ENCODE results near the gene SLC16A2.

The SLC16A2 gene

DNA sequence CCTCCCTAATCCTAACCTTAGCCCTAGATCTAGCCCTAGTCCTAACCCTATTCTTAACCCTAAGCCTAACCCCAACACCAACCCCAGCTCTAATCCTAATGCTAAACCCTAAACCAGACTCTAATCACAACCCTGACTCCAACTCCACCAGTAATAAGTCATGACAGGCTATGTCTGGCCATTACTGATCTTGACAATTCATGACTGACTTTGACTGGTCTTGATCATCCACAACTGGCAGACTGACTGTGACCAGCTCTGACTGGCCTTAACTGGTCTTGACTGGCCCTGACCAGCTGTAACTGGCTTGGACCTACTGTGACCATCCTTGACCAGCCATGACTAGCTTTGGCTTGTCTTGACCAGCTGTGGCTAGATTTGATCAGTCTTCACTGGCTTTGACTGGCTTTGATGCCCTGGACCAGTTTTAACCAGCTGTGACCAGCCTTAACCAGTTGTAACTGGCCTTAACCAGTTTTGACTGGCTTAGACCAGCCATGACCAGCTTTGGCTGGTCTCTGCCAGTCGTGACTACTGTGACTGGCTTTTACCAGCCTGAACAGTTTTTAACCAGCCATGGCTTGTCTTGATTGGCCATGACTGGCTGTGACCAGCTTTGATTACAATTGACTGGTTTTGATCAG, 124.7 kb downstream of the SLC16A2 start:
- TF ChIP-seq, protein P1, sequence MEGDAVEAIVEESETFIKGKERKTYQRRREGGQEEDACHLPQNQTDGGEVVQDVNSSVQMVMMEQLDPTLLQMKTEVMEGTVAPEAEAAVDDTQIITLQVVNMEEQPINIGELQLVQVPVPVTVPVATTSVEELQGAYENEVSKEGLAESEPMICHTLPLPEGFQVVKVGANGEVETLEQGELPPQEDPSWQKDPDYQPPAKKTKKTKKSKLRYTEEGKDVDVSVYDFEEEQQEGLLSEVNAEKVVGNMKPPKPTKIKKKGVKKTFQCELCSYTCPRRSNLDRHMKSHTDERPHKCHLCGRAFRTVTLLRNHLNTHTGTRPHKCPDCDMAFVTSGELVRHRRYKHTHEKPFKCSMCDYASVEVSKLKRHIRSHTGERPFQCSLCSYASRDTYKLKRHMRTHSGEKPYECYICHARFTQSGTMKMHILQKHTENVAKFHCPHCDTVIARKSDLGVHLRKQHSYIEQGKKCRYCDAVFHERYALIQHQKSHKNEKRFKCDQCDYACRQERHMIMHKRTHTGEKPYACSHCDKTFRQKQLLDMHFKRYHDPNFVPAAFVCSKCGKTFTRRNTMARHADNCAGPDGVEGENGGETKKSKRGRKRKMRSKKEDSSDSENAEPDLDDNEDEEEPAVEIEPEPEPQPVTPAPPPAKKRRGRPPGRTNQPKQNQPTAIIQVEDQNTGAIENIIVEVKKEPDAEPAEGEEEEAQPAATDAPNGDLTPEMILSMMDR (IDR thresholded peaks at IDR 0.05; ENCODE audit: insufficient read depth, missing control alignments): no peak
- FAIRE-seq (no peak), DNase-seq (ENCODE audit: insufficient read length, low spot score) (no peak)

DNA sequence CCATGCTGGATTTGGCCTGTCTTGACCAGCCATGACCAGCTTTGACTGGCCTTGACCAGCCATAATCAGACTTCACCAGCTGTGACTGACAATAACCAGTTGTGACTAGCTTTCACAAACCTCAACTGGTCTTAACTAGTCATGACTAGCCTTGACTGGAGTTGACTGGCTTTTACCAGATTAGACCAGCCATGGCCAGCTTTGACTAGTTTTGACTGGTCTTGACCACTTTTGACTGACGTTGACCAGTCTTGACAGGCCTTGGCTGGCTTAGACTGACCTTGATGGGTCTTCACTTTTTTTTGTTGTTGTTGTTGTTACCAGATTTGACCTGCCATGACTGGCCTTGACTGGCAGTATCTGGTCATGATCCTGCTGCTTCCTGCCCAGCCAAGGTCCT, 125.7 kb downstream of the SLC16A2 start:
- FAIRE-seq (no peak), DNase-seq (ENCODE audit: insufficient read length, low spot score) (no peak)
- TF ChIP-seq, protein P1 (IDR thresholded peaks at IDR 0.05; ENCODE audit: insufficient read depth, missing control alignments): no peak

DNA sequence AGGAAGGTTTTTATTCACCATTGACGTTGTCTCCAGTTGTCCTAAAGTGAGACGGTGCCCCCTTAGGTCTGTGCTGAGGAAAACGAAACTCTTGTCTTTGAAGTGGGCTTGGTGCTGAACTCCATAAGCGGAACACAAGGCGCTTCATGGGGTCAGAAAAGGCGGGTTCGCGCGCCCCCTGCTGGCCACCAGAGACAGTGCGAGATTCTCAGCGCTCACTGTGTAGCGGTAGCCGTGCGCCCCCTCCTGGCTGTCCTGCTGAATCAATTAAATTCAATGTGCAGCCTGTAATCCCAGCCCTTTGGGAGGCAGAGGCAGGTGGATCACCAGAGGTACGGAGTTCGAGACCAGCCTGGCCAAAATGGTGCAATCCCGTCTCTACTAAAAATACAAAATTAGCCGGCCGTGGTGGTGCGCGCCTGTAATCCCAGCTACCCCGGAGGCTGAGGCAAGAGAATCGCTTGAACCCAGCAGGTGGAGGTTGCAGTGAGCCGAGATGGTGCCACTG, 129.1 kb downstream of the SLC16A2 start:
- DNase-seq (ENCODE audit: insufficient read length, low spot score) (no peak), FAIRE-seq (no peak)
- TF ChIP-seq, protein P1 (IDR thresholded peaks at IDR 0.05; ENCODE audit: insufficient read depth, missing control alignments): peak; percentile 96

DNA sequence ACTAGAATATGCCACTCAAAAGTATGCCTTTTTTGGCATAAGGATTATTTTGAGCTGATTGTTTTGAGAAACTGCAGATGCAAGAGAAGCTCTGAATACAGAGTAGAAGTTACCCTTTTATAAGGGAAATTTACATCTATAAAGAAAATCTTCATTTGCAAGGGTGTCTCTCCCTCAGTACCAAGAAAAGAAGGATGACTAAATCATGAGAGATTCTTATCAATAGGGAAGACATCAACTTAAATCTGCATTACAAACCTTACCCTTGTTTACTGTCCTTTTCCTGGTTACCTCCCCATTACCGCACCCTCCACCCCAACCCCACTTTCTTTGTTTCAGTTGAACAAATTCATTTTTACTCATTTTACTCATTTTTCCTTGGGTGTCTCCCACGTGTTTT, 130.6 kb downstream of the SLC16A2 start:
- DNase-seq (ENCODE audit: insufficient read length, low spot score): no peak
- FAIRE-seq: no peak
- TF ChIP-seq, protein P1 (IDR thresholded peaks at IDR 0.05; ENCODE audit: insufficient read depth, missing control alignments): no peak

DNA sequence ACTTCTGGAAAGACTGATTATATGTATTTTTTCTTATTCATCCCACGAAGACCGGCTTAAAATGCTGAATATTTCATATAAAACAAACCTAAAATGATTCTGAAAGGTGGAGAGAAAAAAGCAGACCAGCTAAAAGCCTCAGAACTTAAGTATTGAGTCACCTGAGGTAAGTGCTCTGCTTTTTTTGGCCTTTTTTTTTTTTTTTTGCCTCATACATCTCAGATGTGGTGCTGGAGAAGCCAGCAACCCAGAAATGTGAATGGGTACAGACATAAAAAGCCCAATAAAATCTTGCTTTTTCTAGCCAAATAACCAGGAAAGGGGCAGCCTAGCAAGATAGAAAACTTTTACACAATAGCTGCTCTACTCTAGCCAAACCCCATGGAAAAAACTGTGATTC, 136.1 kb downstream of the SLC16A2 start:
- DNase-seq (ENCODE audit: insufficient read length, low spot score) (no peak), FAIRE-seq (no peak)
- TF ChIP-seq, protein P1 (IDR thresholded peaks at IDR 0.05; ENCODE audit: insufficient read depth, missing control alignments): no peak

DNA sequence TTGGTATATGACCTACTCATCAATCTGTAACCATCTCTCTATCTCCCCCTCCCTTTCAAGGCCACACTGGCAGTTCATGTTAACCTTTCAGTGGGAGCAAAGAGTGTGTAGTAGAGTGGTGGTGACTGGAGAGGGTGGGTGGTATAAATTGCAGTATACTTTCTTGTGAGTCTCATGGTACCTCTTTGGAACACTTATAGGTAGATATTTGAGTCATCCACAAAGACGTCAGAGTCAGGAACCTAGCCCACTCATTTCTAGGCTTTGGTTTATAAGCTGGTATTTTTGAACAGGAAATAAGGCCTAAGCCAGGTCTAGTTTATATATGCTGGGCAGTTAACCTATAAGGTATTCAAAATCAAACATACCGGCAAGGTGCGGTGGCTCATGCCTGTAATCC, 156.8 kb downstream of the SLC16A2 start:
- TF ChIP-seq, protein P1 (IDR thresholded peaks at IDR 0.05; ENCODE audit: insufficient read depth, missing control alignments): no peak
- FAIRE-seq (no peak), DNase-seq (ENCODE audit: insufficient read length, low spot score) (no peak)

DNA sequence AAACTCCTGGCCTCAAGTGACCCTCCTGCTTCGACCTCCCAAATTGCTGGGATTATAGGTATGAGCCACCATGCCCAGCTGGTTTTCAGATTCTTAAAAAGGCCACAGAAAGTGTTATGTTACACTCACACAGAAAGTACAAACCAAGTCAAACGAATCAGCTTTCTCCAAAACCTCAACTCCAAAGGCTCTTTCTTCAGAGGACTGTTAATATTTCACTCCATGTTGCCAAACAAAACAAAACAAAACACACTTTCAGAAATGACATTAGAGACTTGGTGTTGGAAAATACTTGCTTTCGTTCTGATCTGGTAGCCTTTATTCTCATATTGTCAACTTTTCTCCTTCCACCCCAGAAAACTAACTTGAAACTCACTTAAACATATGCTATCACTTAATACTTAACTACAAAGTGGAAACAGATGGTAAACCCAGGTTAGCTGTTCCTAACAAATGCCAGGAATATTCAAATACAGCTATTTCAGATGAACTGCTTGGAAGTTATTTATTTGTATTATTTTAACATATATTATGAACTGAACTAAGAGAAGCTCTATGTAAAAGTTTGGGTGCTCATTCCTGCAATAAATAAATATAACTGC, 158.4 kb downstream of the SLC16A2 start:
- DNase-seq (ENCODE audit: insufficient read length, low spot score) (no peak), FAIRE-seq (no peak)
- TF ChIP-seq, protein P1 (IDR thresholded peaks at IDR 0.05; ENCODE audit: insufficient read depth, missing control alignments): no peak
